IPS DF 4.7 (cell line): Measurements from ENCODE around the gene PSMC5.
"Not testable (repeated sequence)": the region's sequence is repeated elsewhere in the genome, so short reads cannot be mapped to it uniquely, and the experiment has no call there.

ENCODE experiments used
- DNase-seq: peaks from one replicate; pipeline ENCODE4 v3.0.0-alpha.2; 2013; ENCODE audit warnings: low spot score; ENCODE audit errors: extremely low read depth

Gene PSMC5

DNA sequence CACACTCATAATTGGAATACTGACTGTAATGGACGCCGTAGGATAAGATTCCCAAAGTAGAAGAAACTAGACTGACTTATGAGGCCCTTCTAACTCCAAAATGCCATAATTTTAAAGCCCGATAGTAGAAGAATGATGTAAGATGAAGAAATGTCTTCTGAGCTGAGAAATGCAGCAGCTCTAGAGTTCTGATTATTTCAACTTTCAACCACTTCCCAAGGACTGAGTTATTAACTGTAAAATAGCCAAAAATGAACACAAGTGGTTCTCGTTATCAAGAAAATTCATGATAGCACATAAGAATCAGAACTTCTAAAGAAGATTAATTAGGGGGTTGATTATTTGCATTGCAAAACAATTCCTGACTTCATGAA lies 43.0 kb downstream of the PSMC5 start:
- not testable (repeated sequence) for DNase-seq

DNA sequence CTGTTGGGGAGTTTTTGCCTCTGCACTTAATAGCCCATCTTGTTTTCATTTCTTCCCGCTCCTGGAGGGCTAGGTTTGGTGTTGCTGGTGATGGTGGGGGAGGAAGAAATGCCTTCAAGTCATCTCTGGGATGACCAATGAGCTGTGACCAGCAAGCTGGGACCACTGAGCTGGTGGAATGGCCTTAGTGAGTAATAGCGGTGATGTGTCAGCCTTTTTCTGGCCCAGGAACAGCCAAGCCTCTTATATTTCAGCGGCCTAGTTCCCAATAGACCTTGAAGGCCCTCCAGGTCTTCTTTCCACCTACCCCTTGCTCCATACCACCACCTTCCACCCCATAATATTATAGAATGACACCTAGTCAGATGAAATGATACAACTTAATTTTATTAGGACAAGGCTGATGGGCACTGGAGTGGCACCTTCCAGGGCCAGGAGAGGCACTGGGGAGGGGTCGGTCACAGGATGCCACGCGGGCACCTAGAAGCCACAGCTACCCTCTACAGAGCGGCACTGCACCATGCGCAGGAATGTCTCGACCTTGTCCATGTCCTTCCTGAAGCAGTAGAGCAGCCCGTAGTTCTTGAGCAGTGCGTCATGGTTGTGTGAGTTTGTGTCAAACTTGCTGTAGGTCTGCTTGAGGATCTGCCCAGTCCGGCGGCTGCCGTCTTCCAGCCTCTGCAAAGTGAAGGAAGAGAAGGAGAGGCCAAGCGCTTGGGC lies 44.6 kb downstream of the PSMC5 start:
- DNase-seq = not testable (repeated sequence)

DNA sequence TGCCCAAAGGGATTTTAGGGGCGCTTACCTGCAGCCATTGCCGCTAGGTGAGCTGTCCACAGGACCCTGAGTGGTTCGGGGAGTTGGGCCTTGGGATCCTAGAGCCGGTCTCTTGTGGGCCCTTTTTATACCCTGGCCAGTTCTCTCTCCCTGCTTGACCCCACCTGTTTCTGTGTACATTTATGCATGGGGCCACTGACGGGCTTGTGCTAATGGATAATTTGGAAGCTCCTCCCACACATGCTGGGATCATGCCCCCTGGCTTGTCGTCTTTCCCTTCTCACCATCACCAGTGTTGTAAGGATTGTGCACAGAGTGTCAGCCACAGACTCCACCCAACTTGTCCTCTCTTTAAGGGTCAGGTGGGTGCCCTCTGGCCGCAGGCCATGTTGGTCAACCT lies 46.3 kb downstream of the PSMC5 start, which contains the start of gene CSH2:
TSS of gene CSH2 (minus strand) at position 101 of the 400 bp plus-strand sequence. CDS start at position 38, 63 bp downstream.
- DNase-seq = not testable (repeated sequence)

DNA sequence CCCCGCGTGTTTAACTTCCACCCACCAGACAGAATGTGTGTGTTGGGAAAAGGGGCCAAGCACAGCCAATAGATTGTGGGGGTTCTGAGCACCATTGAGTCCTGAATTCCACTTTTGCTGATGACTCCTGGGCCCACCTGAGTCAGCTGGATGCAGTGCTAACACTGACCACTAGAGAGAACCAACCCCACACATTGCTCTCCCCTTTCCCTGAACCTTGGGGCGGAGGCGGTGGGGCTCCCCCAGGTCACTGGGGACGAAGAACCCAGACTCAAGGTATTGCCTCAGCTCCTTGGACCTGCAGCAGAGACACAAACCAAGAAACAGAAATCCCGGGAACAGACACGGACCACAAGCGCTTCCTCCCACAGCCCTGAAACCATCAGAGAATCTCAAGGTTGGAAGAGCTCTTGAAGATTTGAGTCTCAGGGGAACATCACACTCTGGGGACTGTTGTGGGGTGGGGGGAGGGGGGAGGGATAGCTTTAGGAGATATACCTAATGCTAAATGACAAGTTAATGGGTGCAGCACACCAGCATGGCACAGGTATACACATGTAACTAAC lies 46.9 kb downstream of the PSMC5 start:
- not testable (repeated sequence) for DNase-seq

DNA sequence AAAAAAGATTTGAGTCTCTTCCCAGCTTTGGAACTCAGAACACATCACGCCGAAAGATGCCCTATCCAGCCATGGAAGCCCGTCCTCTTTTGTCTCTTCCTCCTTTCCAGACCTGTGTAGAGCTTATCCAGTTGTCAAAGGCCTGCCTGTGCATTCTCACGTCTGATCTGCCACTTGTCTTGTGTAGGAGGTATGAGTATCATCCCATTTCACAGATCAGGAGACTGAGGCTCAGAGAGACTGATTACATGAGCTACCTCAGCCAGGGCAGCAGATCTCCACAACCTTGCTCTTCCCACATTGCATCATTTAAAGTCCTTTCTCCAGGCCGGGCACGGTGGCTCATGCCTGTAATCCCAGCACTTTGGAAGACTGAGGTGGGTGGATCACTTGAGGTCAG lies 47.5 kb downstream of the PSMC5 start:
- not testable (repeated sequence) for DNase-seq

DNA sequence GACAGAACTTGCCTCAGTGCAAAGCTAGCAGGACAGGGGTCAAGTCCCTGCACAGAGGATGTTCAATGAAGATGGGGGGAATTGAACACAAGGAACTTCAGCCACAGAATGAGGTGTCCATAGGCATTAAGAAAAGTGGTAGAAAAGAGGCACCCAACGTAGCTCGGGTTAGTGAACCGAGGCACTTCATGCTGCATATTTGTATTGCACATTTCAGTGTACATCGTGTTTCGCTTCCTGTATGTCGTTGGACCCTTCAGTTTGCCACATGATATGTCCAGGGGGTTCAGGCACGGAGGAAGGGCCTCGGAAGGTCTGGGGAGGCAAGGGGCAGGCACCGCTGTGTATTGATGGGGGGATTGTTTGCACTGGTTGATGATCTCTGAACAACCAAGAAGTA lies 51.2 kb downstream of the PSMC5 start:
- not testable (repeated sequence) for DNase-seq

DNA sequence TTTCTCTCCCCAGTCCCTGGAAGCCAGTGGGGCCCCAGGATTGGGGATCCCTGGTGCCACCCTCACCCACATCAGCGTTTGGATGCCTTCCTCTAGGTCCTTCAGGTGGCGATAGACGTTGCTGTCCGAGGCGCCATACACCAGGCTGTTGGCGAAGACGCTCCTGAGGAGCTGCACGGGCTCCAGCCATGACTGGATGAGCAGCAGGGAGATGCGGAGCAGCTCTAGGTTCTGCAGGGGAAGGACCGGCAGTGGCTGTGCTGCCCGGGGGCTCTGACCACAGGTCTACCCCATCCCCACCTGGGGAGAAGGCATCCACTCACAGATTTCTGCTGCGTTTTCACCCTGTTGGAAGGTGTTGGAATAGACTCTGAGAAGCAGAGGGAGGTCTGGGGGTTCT lies 53.5 kb downstream of the PSMC5 start:
- DNase-seq = no peak

DNA sequence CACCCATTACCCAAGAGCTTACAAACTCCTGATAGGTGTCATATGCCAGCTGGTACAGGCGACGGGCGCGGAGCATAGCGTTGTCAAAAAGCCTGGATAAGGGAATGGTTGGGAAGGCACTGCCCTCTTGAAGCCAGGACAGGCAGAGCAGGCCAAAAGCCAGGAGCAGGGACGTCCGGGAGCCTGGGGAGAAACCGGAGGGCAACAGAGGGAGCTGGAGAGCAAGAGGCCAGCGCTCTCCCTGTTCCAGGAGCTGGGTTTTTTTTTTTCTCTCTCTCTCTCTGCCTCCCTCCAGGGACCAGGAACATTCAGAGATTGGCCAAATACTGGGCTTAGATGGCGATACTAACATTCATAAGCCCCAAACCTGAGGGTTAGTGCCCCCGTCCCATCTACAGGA lies 54.1 kb downstream of the PSMC5 start:
- not testable (repeated sequence) for DNase-seq
